AG04449 (cell line): ENCODE measurements around the gene CATSPERD.

Source experiments
- CTCF ChIA-PET: fragments of 350-600 bp; formaldehyde crosslinking; extraction: SDS; loops from one replicate; lab custom pipeline; 2021; ENCODE audit warnings: antibody characterized with exemption; lab: Yijun Ruan, JAX
- POLR2A ChIA-PET: fragments of 400-600, 350-600 bp; formaldehyde crosslinking; extraction: SDS; loops from one replicate; lab custom pipeline; 2020; ENCODE audit warnings: antibody characterized with exemption, inconsistent platforms; lab: Yijun Ruan, JAX
- DNase-seq: peaks from one replicate; pipeline ENCODE4 v3.0.0-alpha.2; 2010; ENCODE audit warnings: low read depth, low spot score
- H3K4me3 ChIP-seq: 2 replicates; pipeline ENCODE4 v1.5.1; 2011; ENCODE audit warnings: low read depth, mild to moderate bottlenecking, control low read depth, low read length
- CTCF ChIP-seq: IDR thresholded peaks from one replicate; pipeline ENCODE4 v1.5.1; 2011; ENCODE audit warnings: mild to moderate bottlenecking, moderate library complexity, low read length, control low read depth, inconsistent platforms; ENCODE audit not compliant: insufficient read depth; ENCODE audit errors: missing control alignments

The CATSPERD gene

GRCh38 chr19:5714816-5715215 is 5.6 kb upstream of the CATSPERD start:
- POLR2A ChIA-PET = interaction anchor here (1.7 to 2.0 kb wide), 2 partner anchors 24 to 25 kb away, joined by 6 to 10 read pairs; partner anchors contain the start of gene RPL36
- no peak for TF ChIP-seq CTCF
- CTCF ChIA-PET = interaction anchor here (7.9 kb wide), 1 partner anchor 27 kb away, joined by 58 read pairs; the partner anchor contains the start of gene RPL36
- no peak overlapping the region for H3K4me3 ChIP-seq
- DNase-seq = no peak

GRCh38 chr19:5717215-5717935 is 3.1 kb upstream of the CATSPERD start:
- H3K4me3 ChIP-seq = peak overlapping the region; percentile 23; the same call in 1 of the 2 replicates
- no peak for TF ChIP-seq CTCF
- CTCF ChIA-PET = interaction anchor here (0.7 to 7.9 kb wide), 3 partner anchors 26 to 305 kb away, joined by 3 to 58 read pairs (median 3); partner anchors contain the start of gene RPL36

GRCh38 chr19:5718037-5718578 is 2.3 kb upstream of the CATSPERD start:
- DNase-seq = no peak
- H3K4me3 ChIP-seq = peak overlapping the region; percentile 97
- CTCF ChIA-PET = interaction anchor here (0.6 to 7.9 kb wide), 5 partner anchors 12 to 543 kb away, joined by 3 to 58 read pairs (median 4); partner anchors contain the start of gene RPL36
- POLR2A ChIA-PET = interaction anchor here (0.8 to 2.6 kb wide), 4 partner anchors 22 to 186 kb away, joined by 3 to 19 read pairs (median 4); partner anchors contain the start of genes NDUFA11, RPL36, SAFB and SAFB2
- no peak for TF ChIP-seq CTCF

More at GRCh38 chr19:5717215-5717935, 3.1 kb upstream of the CATSPERD start:
- POLR2A ChIA-PET = interaction anchor here (2.6 kb wide), 1 partner anchor 27 kb away, joined by 19 read pairs; the partner anchor contains the start of gene RPL36
- no peak for DNase-seq

GRCh38 chr19:5718579-5719273 is 1.7 kb upstream of the CATSPERD start:
- ChIA-PET CTCF (interaction anchor here (0.6 to 7.9 kb wide), 6 partner anchors 13 to 542 kb away, joined by 3 to 58 read pairs (median 4); partner anchors contain the start of gene RPL36), POLR2A (interaction anchor here (0.8 to 2.6 kb wide), 5 partner anchors 23 to 185 kb away, joined by 3 to 19 read pairs (median 4); partner anchors contain the start of genes NDUFA11, RPL36, SAFB and SAFB2)
- TF ChIP-seq CTCF = no peak
- peak; percentile 73 for DNase-seq
- H3K4me3 ChIP-seq = peak overlapping the region; percentile 97

GRCh38 chr19:5719274-5719960 is 1.0 kb upstream of the CATSPERD start:
- TF ChIP-seq CTCF = no peak
- DNase-seq = no peak
- H3K4me3 ChIP-seq = peak overlapping the region; percentile 97
- POLR2A ChIA-PET = interaction anchor here (1.0 to 2.6 kb wide), 5 partner anchors 28 to 71 kb away, joined by 4 to 19 read pairs (median 5); partner anchors contain the start of gene RPL36
- CTCF ChIA-PET = interaction anchor here (0.8 to 7.9 kb wide), 6 partner anchors 30 to 183 kb away, joined by 3 to 58 read pairs (median 4); partner anchors contain the start of gene RPL36
